Fibroblast of upper back skin (primary cell): ENCODE measurements around the gene PRAME.
"Not testable (repeated sequence)": the region's sequence is repeated elsewhere in the genome, so short reads cannot be mapped to it uniquely, and the experiment has no call there.

Source experiments
- DNase-seq: peaks from one replicate; pipeline ENCODE4 v3.0.0-alpha.2; 2013

PRAME gene

GRCh38 chr22:22548317-22548716 is 10.7 kb downstream of the PRAME start:
- DNase-seq: no peak

- no peak for DNase-seq
Observed at GRCh38 chr22:22547692-22548300, 11.3 kb downstream of the PRAME start.

GRCh38 chr22:22547226-22547625 is 11.8 kb downstream of the PRAME start:
- DNase-seq: no peak

GRCh38 chr22:22546490-22546889 is 12.6 kb downstream of the PRAME start:
- no peak for DNase-seq

GRCh38 chr22:22545084-22545483 is 14.0 kb downstream of the PRAME start:
- DNase-seq: no peak

- no peak for DNase-seq
Observed at GRCh38 chr22:22538226-22538989, 20.7 kb downstream of the PRAME start.

- DNase-seq: no peak
Observed at GRCh38 chr22:22536916-22537315, 22.1 kb downstream of the PRAME start.

- DNase-seq: no peak
Observed at GRCh38 chr22:22536515-22536914, 22.6 kb downstream of the PRAME start.

GRCh38 chr22:22535662-22536061 is 23.4 kb downstream of the PRAME start:
- no peak for DNase-seq

GRCh38 chr22:22534604-22535415 is 24.3 kb downstream of the PRAME start:
- no peak for DNase-seq

- no peak for DNase-seq
Observed at GRCh38 chr22:22533863-22534262, 25.2 kb downstream of the PRAME start.

GRCh38 chr22:22533417-22533816 is 25.6 kb downstream of the PRAME start:
- no peak for DNase-seq

GRCh38 chr22:22532547-22533071 is 26.5 kb downstream of the PRAME start:
- DNase-seq: not testable (repeated sequence)

GRCh38 chr22:22531770-22532546 is 27.1 kb downstream of the PRAME start:
- no peak for DNase-seq

GRCh38 chr22:22528780-22529179 is 30.3 kb downstream of the PRAME start:
- DNase-seq: no peak

GRCh38 chr22:22527312-22527711 is 31.8 kb downstream of the PRAME start:
- DNase-seq: no peak

GRCh38 chr22:22526125-22526912 is 32.7 kb downstream of the PRAME start:
- DNase-seq: no peak

GRCh38 chr22:22523494-22523893 is 35.6 kb downstream of the PRAME start:
- no peak for DNase-seq

GRCh38 chr22:22521631-22522030 is 37.4 kb downstream of the PRAME start:
- no peak for DNase-seq

GRCh38 chr22:22520667-22521602 is 38.1 kb downstream of the PRAME start:
- no peak for DNase-seq
